ENCODE measurements around the gene LCORL.

DNA sequence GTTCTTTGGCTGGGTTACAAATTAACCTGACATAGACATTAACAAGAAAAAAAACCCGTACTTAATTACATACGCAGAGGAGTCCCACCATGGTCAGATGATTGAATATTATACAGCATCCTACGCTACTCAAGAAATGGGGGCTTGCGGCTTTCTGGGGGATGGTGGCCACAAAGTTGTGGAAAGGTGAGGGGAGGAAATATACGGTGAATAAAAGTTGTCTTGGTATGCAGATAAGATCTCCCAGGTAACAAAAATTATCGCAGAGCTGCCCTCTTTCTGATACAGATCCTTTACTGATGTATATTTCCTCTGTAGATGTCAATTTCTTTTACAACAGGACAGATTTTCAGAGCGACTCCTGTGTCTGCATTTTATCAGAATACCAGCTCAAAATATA is 211.9 kb downstream of the LCORL start:
- TF ChIP-seq, protein P1, sequence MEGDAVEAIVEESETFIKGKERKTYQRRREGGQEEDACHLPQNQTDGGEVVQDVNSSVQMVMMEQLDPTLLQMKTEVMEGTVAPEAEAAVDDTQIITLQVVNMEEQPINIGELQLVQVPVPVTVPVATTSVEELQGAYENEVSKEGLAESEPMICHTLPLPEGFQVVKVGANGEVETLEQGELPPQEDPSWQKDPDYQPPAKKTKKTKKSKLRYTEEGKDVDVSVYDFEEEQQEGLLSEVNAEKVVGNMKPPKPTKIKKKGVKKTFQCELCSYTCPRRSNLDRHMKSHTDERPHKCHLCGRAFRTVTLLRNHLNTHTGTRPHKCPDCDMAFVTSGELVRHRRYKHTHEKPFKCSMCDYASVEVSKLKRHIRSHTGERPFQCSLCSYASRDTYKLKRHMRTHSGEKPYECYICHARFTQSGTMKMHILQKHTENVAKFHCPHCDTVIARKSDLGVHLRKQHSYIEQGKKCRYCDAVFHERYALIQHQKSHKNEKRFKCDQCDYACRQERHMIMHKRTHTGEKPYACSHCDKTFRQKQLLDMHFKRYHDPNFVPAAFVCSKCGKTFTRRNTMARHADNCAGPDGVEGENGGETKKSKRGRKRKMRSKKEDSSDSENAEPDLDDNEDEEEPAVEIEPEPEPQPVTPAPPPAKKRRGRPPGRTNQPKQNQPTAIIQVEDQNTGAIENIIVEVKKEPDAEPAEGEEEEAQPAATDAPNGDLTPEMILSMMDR (IDR thresholded peaks at IDR 0.05), result no peak
- no peak for TF ChIP-seq POLR2A (IDR thresholded peaks at IDR 0.05)

Measured in body of pancreas (tissue), 4 donors.